IMR-90 (cell line): ENCODE measurements around the gene COL6A3. TPM values are rescaled to one million over a fixed set of nuclear protein-coding genes. Genes with fewer than 3 reads are reported as not detected.

Source experiments
- ATAC-seq: fragments of 200-7000 bp; cut with Tn5 transposase; 2 replicates; pipeline ENCODE4 v1.9.1; 2020; ENCODE audit warnings: low read depth, mild to moderate bottlenecking, moderate library complexity
- BruUV-seq: library from RNA; stranded (reverse); fragments of 400-500 nt; replicated peaks from 2 replicates; lab custom pipeline; 2021; lab: Mats Ljungman, UMichigan
- CTCF ChIA-PET: fragments of 300-600 bp; formaldehyde crosslinking; extraction: SDS; loops from one replicate; lab custom pipeline; 2021; ENCODE audit warnings: antibody characterized with exemption; lab: Yijun Ruan, JAX
- POLR2A ChIA-PET: fragments of 300-600 bp; sonication (Branson Sonifier 250); formaldehyde crosslinking; loops from one replicate; lab custom pipeline; 2022; ENCODE audit warnings: antibody characterized with exemption; ENCODE audit not compliant: unreplicated experiment; lab: Charles Lee
- DNase-seq: peaks from one replicate; pipeline ENCODE4 v3.0.0; 2013
- H2AFZ ChIP-seq: replicated peaks from 2 replicates; pipeline ENCODE3; 2013; ENCODE audit warnings: low read length, mild to moderate bottlenecking; ENCODE audit not compliant: poor library complexity
- H2AK5ac ChIP-seq: 2 replicates; pipeline ENCODE4 v1.6.1; 2013; ENCODE audit warnings: low read depth, low read length, inconsistent platforms
- H2AK9ac ChIP-seq: replicated peaks from 2 replicates; pipeline ENCODE3; 2013; ENCODE audit warnings: mild to moderate bottlenecking, low read depth, low read length, moderate library complexity; ENCODE audit not compliant: poor library complexity
- H2BK120ac ChIP-seq: 2 replicates; pipeline ENCODE4 v1.6.1; 2013; ENCODE audit warnings: low read depth, low read length, inconsistent platforms
- H2BK15ac ChIP-seq: 3 replicates; pipeline ENCODE4 v1.6.1; 2013; ENCODE audit warnings: low read depth, low read length, inconsistent platforms
- H2BK20ac ChIP-seq: 2 replicates; pipeline ENCODE4 v1.6.1; 2013; ENCODE audit warnings: low read depth, mild to moderate bottlenecking, inconsistent platforms, low read length, moderate library complexity
- H2BK5ac ChIP-seq: 2 replicates; pipeline ENCODE4 v1.6.1; 2013; ENCODE audit warnings: mild to moderate bottlenecking, low read depth, low read length, inconsistent platforms; ENCODE audit not compliant: poor library complexity, severe bottlenecking
- H3K14ac ChIP-seq: replicated peaks from 2 replicates; pipeline ENCODE4 v1.6.1; 2013; ENCODE audit warnings: low read depth, low read length, inconsistent platforms
- H3K18ac ChIP-seq: 2 replicates; pipeline ENCODE4 v1.6.1; 2013; ENCODE audit warnings: low read depth, low read length, control low read depth
- H3K23ac ChIP-seq: 2 replicates; pipeline ENCODE4 v1.6.1; 2013; ENCODE audit warnings: low read depth, low read length, inconsistent platforms
- H3K27ac ChIP-seq: 2 replicates; pipeline ENCODE4 v1.5.1; 2013; ENCODE audit warnings: mild to moderate bottlenecking, control low read depth, low read length; ENCODE audit not compliant: insufficient read depth
- H3K27me3 ChIP-seq: 2 replicates; pipeline ENCODE4 v1.6.1; 2013; ENCODE audit warnings: low read length; ENCODE audit not compliant: control insufficient read depth, insufficient read depth
- H3K36me3 ChIP-seq: 2 replicates; pipeline ENCODE4 v1.6.1; 2013; ENCODE audit warnings: low read length, mixed read lengths; ENCODE audit not compliant: control insufficient read depth, insufficient read depth
- H3K4ac ChIP-seq: 2 replicates; pipeline ENCODE4 v1.6.1; 2013; ENCODE audit warnings: low read depth, low read length, inconsistent platforms
- H3K4me1 ChIP-seq: 2 replicates; pipeline ENCODE4 v1.6.1; 2013; ENCODE audit warnings: low read length, mixed read lengths; ENCODE audit not compliant: control insufficient read depth, insufficient read depth
- H3K4me2 ChIP-seq: 2 replicates; pipeline ENCODE4 v1.6.1; 2013; ENCODE audit warnings: low read depth, mild to moderate bottlenecking, control low read depth, low read length, moderate library complexity
- H3K4me3 ChIP-seq: 2 replicates; pipeline ENCODE4 v1.5.1; 2013; ENCODE audit warnings: low read depth, mild to moderate bottlenecking, control low read depth, low read length, moderate library complexity; ENCODE audit not compliant: insufficient read depth
- H3K56ac ChIP-seq: 2 replicates; pipeline ENCODE4 v1.6.1; 2013; ENCODE audit warnings: low read length, inconsistent platforms; ENCODE audit not compliant: insufficient read depth; ENCODE audit errors: extremely low read depth
- H3K79me1 ChIP-seq, 2 experiments: 2 replicates each; pipeline ENCODE4 v1.6.1; 2013; ENCODE audit warnings: low read length in 2 of 2, inconsistent platforms in 1 of 2, low read depth in 1 of 2
- H3K9ac ChIP-seq: 2 replicates; pipeline ENCODE4 v1.6.1; 2013; ENCODE audit warnings: low read depth, low read length, control low read depth
- H3K9me1 ChIP-seq: 2 replicates; pipeline ENCODE4 v1.6.1; 2013; ENCODE audit warnings: low read length, inconsistent platforms; ENCODE audit not compliant: insufficient read depth
- H3K9me3 ChIP-seq: 2 replicates; pipeline ENCODE4 v1.6.1; 2013; ENCODE audit warnings: low read length; ENCODE audit not compliant: control insufficient read depth, insufficient read depth
- H4K20me1 ChIP-seq: 2 replicates; pipeline ENCODE4 v1.6.1; 2013; ENCODE audit warnings: low read length, inconsistent platforms; ENCODE audit not compliant: insufficient read depth
- H4K5ac ChIP-seq: 2 replicates; pipeline ENCODE4 v1.6.1; 2013; ENCODE audit warnings: mild to moderate bottlenecking, low read depth, low read length, control low read depth
- H4K8ac ChIP-seq, 2 experiments: 2 replicates each; pipeline ENCODE4 v1.6.1; 2013; ENCODE audit warnings: low read depth in 2 of 2, low read length in 2 of 2, control low read depth in 1 of 2, inconsistent platforms in 1 of 2
- H4K91ac ChIP-seq: 2 replicates; pipeline ENCODE4 v1.6.1; 2013; ENCODE audit warnings: low read depth, low read length, inconsistent platforms; ENCODE audit not compliant: insufficient read depth
- BHLHE40 ChIP-seq: fragments of 150-350 bp; IDR thresholded peaks from 2 replicates; pipeline ENCODE4 v1.6.1; 2016; ENCODE audit warnings: mild to moderate bottlenecking, low read depth, low read length
- CEBPB ChIP-seq: IDR thresholded peaks from 2 replicates; pipeline ENCODE4 v1.6.1; 2012; ENCODE audit warnings: low read depth, low read length, improper control_type of control experiment
- CHD1 ChIP-seq: IDR thresholded peaks from 2 replicates; pipeline ENCODE4 v1.6.1; 2012; ENCODE audit warnings: low read depth, low read length, improper control_type of control experiment
- CTCF ChIP-seq: conservative IDR thresholded peaks from 2 replicates; pipeline ENCODE4 v1.5.1; 2012; ENCODE audit warnings: mild to moderate bottlenecking, low read depth, low read length, improper control_type of control experiment
- ELK1 ChIP-seq: fragments of 150-350 bp; IDR thresholded peaks from 2 replicates; pipeline ENCODE4 v1.6.1; 2016; ENCODE audit warnings: low read depth, mild to moderate bottlenecking, low read length, moderate library complexity, borderline replicate concordance
- FOS ChIP-seq: fragments of 150-350 bp; IDR thresholded peaks from 2 replicates; pipeline ENCODE4 v1.6.1; 2016; ENCODE audit warnings: low read depth, low read length
- MAFK ChIP-seq: IDR thresholded peaks from 2 replicates; pipeline ENCODE4 v1.6.1; 2012; ENCODE audit warnings: low read depth, low read length, improper control_type of control experiment
- MAZ ChIP-seq: IDR thresholded peaks from 2 replicates; pipeline ENCODE4 v1.6.1; 2012; ENCODE audit warnings: low read depth, mild to moderate bottlenecking, low read length, improper control_type of control experiment, moderate library complexity, borderline replicate concordance
- MXI1 ChIP-seq: IDR thresholded peaks from 2 replicates; pipeline ENCODE4 v1.6.1; 2012; ENCODE audit warnings: low read depth, mild to moderate bottlenecking, low read length, moderate library complexity, borderline replicate concordance
- NFE2L2 ChIP-seq: fragments of 150-350 bp; IDR thresholded peaks from 2 replicates; pipeline ENCODE4 v1.6.1; 2016; ENCODE audit warnings: low read depth, mild to moderate bottlenecking, low read length
- POLR2A ChIP-seq: IDR thresholded peaks from 2 replicates; pipeline ENCODE4 v1.6.1; 2012; ENCODE audit warnings: mild to moderate bottlenecking, low read depth, low read length
- RAD21 ChIP-seq: IDR thresholded peaks from 2 replicates; pipeline ENCODE4 v1.6.1; 2012; ENCODE audit warnings: low read length, improper control_type of control experiment
- RCOR1 ChIP-seq: IDR thresholded peaks from 2 replicates; pipeline ENCODE4 v1.6.1; 2012; ENCODE audit warnings: mild to moderate bottlenecking, low read length, improper control_type of control experiment; ENCODE audit not compliant: insufficient replicate concordance
- RFX5 ChIP-seq: IDR thresholded peaks from 2 replicates; pipeline ENCODE4 v1.8.0; 2012; ENCODE audit warnings: low read depth, mild to moderate bottlenecking, low read length, moderate library complexity
- SMC3 ChIP-seq: fragments of 150-350 bp; IDR thresholded peaks from 2 replicates; pipeline ENCODE4 v1.6.1; 2016; ENCODE audit warnings: low read depth, mild to moderate bottlenecking, antibody characterized with exemption, low read length, moderate library complexity
- WGBS, 2 experiments: methylation state at CpG; one replicate each; pipeline versions ENCODE4 v1.1.5 to v1.1.7; 2013; ENCODE audit warnings: missing lambda C conversion rate in 2 of 2; ENCODE audit not compliant: insufficient read length in 1 of 2; ENCODE audit errors: extremely low coverage in 2 of 2; 5-methylcytosine and 5-hydroxymethylcytosine counted together
- dilution Hi-C: fragments of 300-500 bp; cut with HindIII; formaldehyde crosslinking; loops from one replicate; pipeline ENCODE4 v1.14.3; 2018; ENCODE audit warnings: low sequenced_read_pairs; ENCODE audit not compliant: unreplicated experiment
- in situ Hi-C: fragments of 300-500 bp; cut with MboI; formaldehyde crosslinking; loops from 3 replicates; pipeline ENCODE4 v1.14.3; 2019; ENCODE audit warnings: low sequenced_read_pairs, inconsistent platforms, mixed read lengths
- intact Hi-C: fragments of 100-400 bp; cut with micrococcal nuclease; formaldehyde crosslinking; loops from 2 replicates; pipeline ENCODE4 v1.10.0; 2022
- polyA plus RNA-seq, 3 experiments: library from polyadenylated mRNA; depleted of rRNA; stranded (reverse); fragments of >200 nt; gene quantifications; 2 replicates each; pipeline ENCODE4 v1.2.3, GENCODE V29; 2012; ENCODE audit warnings: low replicate concordance in 1 of 3
- total RNA-seq: library from RNA; depleted of rRNA; stranded (reverse); fragments of >200 nt; gene quantifications from 2 replicates; pipeline ENCODE4 v1.2.3, GENCODE V29; 2012

COL6A3 gene
- total and polyA plus RNA-seq, 2 of the 4 experiments (the other 2 are of a cell fraction) = 964 to 1,855 TPM

GRCh38 chr2:237421542-237422116 is 7.7 kb upstream of the COL6A3 start:
- Histone ChIP-seq H3K18ac (peak overlapping the region; percentile 86), H3K4me2 (peak overlapping the region; percentile 71), H3K27ac (peak overlapping the region; percentile 36), H3K36me3 (no peaks in the 10 kb centered on the region), H2BK5ac (peak overlapping the region; percentile 87), H3K4me1 (peaks cover 13% of the 10 kb centered on the region), H3K79me1 (peaks cover 5 to 30% of the 10 kb centered on the region in 2 experiments; a peak in 3 of 4 replicates), H3K9me3 (no peaks in the 10 kb centered on the region), H3K27me3 (no peaks in the 10 kb centered on the region), H3K23ac (peak overlapping the region; percentile 96), H2AFZ (peak overlapping the region; percentile 94), H4K20me1 (no peaks in the 10 kb centered on the region), H3K4me3 (peak overlapping the region; percentile 7; the same call in 1 of the 2 replicates), H3K56ac (peak overlapping the region; percentile 87), H4K91ac (peak overlapping the region; percentile 98), H3K14ac (peak overlapping the region; percentile 99), H4K5ac (peak overlapping the region; percentile 82), H2BK15ac (peak overlapping the region; percentile 99; the same call in 2 of the 3 replicates), H4K8ac (peak overlapping the region; percentile 87 to 99), H3K4ac (peak overlapping the region; percentile 99), H2AK9ac (peak overlapping the region; percentile 91), H3K9me1 (peaks cover 8% of the 10 kb centered on the region; the same call in 1 of the 2 replicates), H2AK5ac (peak overlapping the region; percentile 96), H3K9ac (peak overlapping the region; percentile 44; the same call in 1 of the 2 replicates), H2BK120ac (peak overlapping the region; percentile 99), H2BK20ac (peak overlapping the region; percentile 99)
- ChIA-PET POLR2A (interaction anchor here (0.7 to 1.5 kb wide), 4 partner anchors 9 to 80 kb away, joined by 3 to 10 read pairs (median 3); no protein-coding TSS in a partner anchor), CTCF (interaction anchor here (0.6 to 4.3 kb wide), 28 partner anchors 8 to 330 kb away, joined by 3 to 20 read pairs (median 4); partner anchors contain the start of gene MLPH)
- peak; percentile 90 for DNase-seq
- in situ Hi-C loops = loop anchor here (5.0 kb wide), 1 partner anchor 51 kb away; no protein-coding TSS in a partner anchor
- dilution Hi-C loops = no loop called here
- peak; percentile 85 for ATAC-seq
- WGBS, 2 experiments = 26% methylated on average over 12 of the region's 23 CpGs; no CpG with 5 or more reads in 1 of the 2 experiments
- no TSS peak for BruUV-seq
- intact Hi-C loops = loop anchor here (1.0 kb wide), 2 partner anchors 54 to 151 kb away; no protein-coding TSS in a partner anchor
- TF ChIP-seq CEBPB (no peak), CHD1 (no peak), MAFK (no peak), MXI1 (0 out of 2 replicates have a peak, but pooled peaks have one; percentile 28), BHLHE40 (peak; percentile 53; the same call in 1 of the 2 replicates), MAZ (0 out of 2 replicates have a peak, but pooled peaks have one; percentile 49), RAD21 (peak; percentile 80), POLR2A (peak; percentile 59), SMC3 (peak; percentile 87), ELK1 (no peak), RFX5 (no peak), NFE2L2 (no peak), CTCF (peak; percentile 89), RCOR1 (no peak), FOS (no peak)
